Measurements from ENCODE around the gene UQCRC1. TPM values are rescaled to one million over a fixed set of nuclear protein-coding genes. Genes with fewer than 3 reads are reported as not detected.

UQCRC1 gene
- total RNA-seq, 4 donors from 2014 or later: 223 to 439 (median 295) TPM

- no peak for DNase-seq
- WGBS, 2 donors: 74 to 100% methylated on average over 3 to 4 of the region's 9 CpGs
- H3K27ac ChIP-seq: no peak overlapping the region
- H3K4me3 ChIP-seq (replicated peaks in 1 of 3): no peak overlapping the region
- no peaks in the 10 kb centered on the region for H3K9me3 ChIP-seq
- H3K36me3 ChIP-seq: no peaks in the 10 kb centered on the region
- H3K27me3 ChIP-seq: no peaks in the 10 kb centered on the region
- no peaks in the 10 kb centered on the region for H3K4me1 ChIP-seq
- TF ChIP-seq CTCF (IDR thresholded peaks at IDR 0.05) (no peak), POLR2A (IDR thresholded peaks at IDR 0.05) (no peak)
- intact Hi-C loops (cut with DNase I): no loop called here
These were observed 24.6 kb downstream of the UQCRC1 start for GRCh38 chr3:48584836-48585235.

- Histone ChIP-seq H3K27me3 (no peaks in the 10 kb centered on the region), H3K36me3 (no peaks in the 10 kb centered on the region), H3K4me1 (no peaks in the 10 kb centered on the region), H3K4me3 (replicated peaks in 1 of 3) (no peak overlapping the region), H3K9me3 (no peaks in the 10 kb centered on the region), H3K27ac (no peak overlapping the region)
- intact Hi-C loops (cut with DNase I): no loop called here
- TF ChIP-seq CTCF (IDR thresholded peaks at IDR 0.05) (no peak), POLR2A (IDR thresholded peaks at IDR 0.05) (no peak)
- WGBS, 2 donors: 93 to 95% methylated on average over 12 to 14 of the region's 14 CpGs
- no peak for DNase-seq
These were observed 27.6 kb downstream of the UQCRC1 start for GRCh38 chr3:48581621-48582481.

- no peaks in the 10 kb centered on the region for H3K9me3 ChIP-seq
- H3K27me3 ChIP-seq: no peaks in the 10 kb centered on the region
- intact Hi-C loops (cut with DNase I): no loop called here
- H3K4me1 ChIP-seq: no peaks in the 10 kb centered on the region
- no peak for TF ChIP-seq POLR2A (IDR thresholded peaks at IDR 0.05)
- TF ChIP-seq CTCF (IDR thresholded peaks at IDR 0.05): no peak
- 74 to 100% methylated on average over 3 to 4 of the region's 4 CpGs for WGBS, 2 donors
- H3K4me3 ChIP-seq (replicated peaks in 1 of 3): no peak overlapping the region
- no peaks in the 10 kb centered on the region for H3K36me3 ChIP-seq
- DNase-seq: no peak
- H3K27ac ChIP-seq: no peak overlapping the region
These were observed 32.8 kb downstream of the UQCRC1 start for GRCh38 chr3:48576647-48577046.

GRCh38 chr3:48575366-48575765, 34.1 kb downstream of the UQCRC1 start:
- H3K36me3 ChIP-seq: no peaks in the 10 kb centered on the region
- H3K4me3 ChIP-seq (replicated peaks in 1 of 3): no peak overlapping the region
- H3K4me1 ChIP-seq: no peaks in the 10 kb centered on the region
- no peak for DNase-seq
- intact Hi-C loops (cut with DNase I): no loop called here
- H3K27me3 ChIP-seq: no peaks in the 10 kb centered on the region
- WGBS, 2 donors: 80 to 86% methylated on average over 11 to 13 of the region's 17 CpGs
- no peaks in the 10 kb centered on the region for H3K9me3 ChIP-seq
- TF ChIP-seq POLR2A (IDR thresholded peaks at IDR 0.05) (no peak), CTCF (IDR thresholded peaks at IDR 0.05) (no peak)
- no peak overlapping the region for H3K27ac ChIP-seq

- DNase-seq: no peak
- no peaks in the 10 kb centered on the region for H3K27me3 ChIP-seq
These were observed 35.4 kb downstream of the UQCRC1 start for GRCh38 chr3:48573973-48574585.

More at GRCh38 chr3:48573973-48574585, 35.4 kb downstream of the UQCRC1 start:
- WGBS, 2 donors: 91 to 95% methylated on average over 9 of the region's 10 CpGs
- Histone ChIP-seq H3K4me1 (no peaks in the 10 kb centered on the region), H3K27ac (no peak overlapping the region), H3K36me3 (no peaks in the 10 kb centered on the region), H3K9me3 (no peaks in the 10 kb centered on the region), H3K4me3 (replicated peaks in 1 of 3) (no peak overlapping the region)
- TF ChIP-seq POLR2A (IDR thresholded peaks at IDR 0.05) (no peak), CTCF (IDR thresholded peaks at IDR 0.05) (no peak)
- intact Hi-C loops (cut with DNase I): no loop called here

Measured in thyroid gland (tissue), 4 donors.